ENCODE measurements around the gene KPNB1. TPM values are rescaled to one million over a fixed set of nuclear protein-coding genes. Genes with fewer than 3 reads are reported as not detected.

KPNB1 gene
- polyA plus RNA-seq, 3 donors: 5.8 to 83.3 (median 13.2) TPM

GRCh38 chr17:47604598-47604927 is 45.2 kb upstream of the KPNB1 start:
- Mint-ChIP-seq H3K4me1 (no peaks in the 10 kb centered on the region), H3K27me3 (ENCODE audit: low read depth in 3 of 3) (no peaks in the 10 kb centered on the region), H3K9me3 (no peaks in the 10 kb centered on the region), H3K4me3 (no peak overlapping the region), H3K36me3 (peaks cover 72 to 91% of the 10 kb centered on the region in 2 donors), H3K27ac (no peak overlapping the region)
- whole genome bisulfite sequencing (ENCODE audit: insufficient coverage): no CpG with 5 or more reads among the region's 1 CpG
- H3K4me3 ChIP-seq (replicated peaks in 1 of 3; ENCODE audit: low read depth in 2 of 3, low read length in 3 of 3): no peak overlapping the region
- H3K4me1 ChIP-seq (ENCODE audit: control insufficient read depth in 1 of 2, insufficient read depth in 2 of 2, low read length in 2 of 2): no peaks in the 10 kb centered on the region
- no peaks in the 10 kb centered on the region for H4K20me1 ChIP-seq (ENCODE audit: insufficient read depth, low read length)
- no peak overlapping the region for H3K9ac ChIP-seq (ENCODE audit: insufficient read depth, low read length, poor library complexity, severe bottlenecking)
- H3K27me3 ChIP-seq (ENCODE audit: control insufficient read depth in 2 of 2, insufficient read depth in 2 of 2, low read length in 2 of 2): no peaks in the 10 kb centered on the region
- no peak for DNase-seq
- intact Hi-C loops (cut with micrococcal nuclease): no loop called here
- H3K27ac ChIP-seq (ENCODE audit: low read depth in 1 of 2, low read length in 2 of 2): no peak overlapping the region
- H2AFZ ChIP-seq (ENCODE audit: insufficient read depth, low read depth, low read length, poor library complexity, severe bottlenecking): no peak overlapping the region
- no peaks in the 10 kb centered on the region for H3K9me3 ChIP-seq (replicated peaks in 1 of 2; ENCODE audit: control insufficient read depth in 1 of 2, insufficient read depth in 1 of 2, low read length in 2 of 2)
- no peak overlapping the region for H3K4me2 ChIP-seq (replicated peaks; ENCODE audit: extremely low read depth, low read length, poor library complexity, severe bottlenecking)
- H3K36me3 ChIP-seq (replicated peaks in 1 of 2; ENCODE audit: control insufficient read depth in 1 of 2, insufficient read depth in 2 of 2, low read length in 2 of 2): peaks cover 78 to 97% of the 10 kb centered on the region in 2 donors
- no peaks in the 10 kb centered on the region for H3K79me2 ChIP-seq (ENCODE audit: insufficient read depth, low read length)
- TF ChIP-seq CTCF (IDR thresholded peaks at IDR 0.05): no peak

DNA sequence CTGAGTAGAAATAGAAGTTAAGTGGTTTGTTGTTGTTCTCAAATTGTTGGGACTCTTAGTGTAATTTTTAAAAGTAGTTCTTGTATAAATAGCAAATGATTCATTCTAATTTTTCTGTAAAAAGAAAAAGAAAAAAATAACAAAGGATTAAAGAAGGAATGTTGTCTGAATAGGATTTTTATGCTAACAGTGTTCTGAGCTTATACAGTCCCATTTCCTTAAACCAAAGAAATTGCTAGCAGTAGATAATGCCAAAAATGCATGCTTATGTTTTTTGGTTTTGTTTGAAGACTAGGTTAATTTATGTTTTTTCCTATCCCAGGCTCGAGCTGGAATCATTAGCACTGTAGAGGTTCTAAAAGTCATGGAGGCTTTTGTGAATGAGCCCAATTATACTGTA is 44.7 kb upstream of the KPNB1 start:
- H3K36me3 Mint-ChIP-seq: peaks cover 74 to 91% of the 10 kb centered on the region in 2 donors

More for the DNA sequence above, 44.7 kb upstream of the KPNB1 start:
- Mint-ChIP-seq H3K4me3 (no peak overlapping the region), H3K9me3 (no peaks in the 10 kb centered on the region), H3K27me3 (ENCODE audit: low read depth in 3 of 3) (no peaks in the 10 kb centered on the region), H3K4me1 (peaks cover 1% of the 10 kb centered on the region), H3K27ac (no peak overlapping the region)
- H4K20me1 ChIP-seq (ENCODE audit: insufficient read depth, low read length): no peaks in the 10 kb centered on the region
- H3K36me3 ChIP-seq (replicated peaks in 1 of 2; ENCODE audit: control insufficient read depth in 1 of 2, insufficient read depth in 2 of 2, low read length in 2 of 2): peaks cover 75 to 96% of the 10 kb centered on the region in 2 donors
- H3K27ac ChIP-seq (ENCODE audit: low read depth in 1 of 2, low read length in 2 of 2): no peak overlapping the region
- H3K4me3 ChIP-seq (replicated peaks in 1 of 3; ENCODE audit: low read depth in 2 of 3, low read length in 3 of 3): no peak overlapping the region
- intact Hi-C loops (cut with micrococcal nuclease): no loop called here
- no peak for DNase-seq
- no CpG with 5 or more reads among the region's 1 CpG for WGBS (ENCODE audit: insufficient coverage)
- H2AFZ ChIP-seq (ENCODE audit: insufficient read depth, low read depth, low read length, poor library complexity, severe bottlenecking): no peak overlapping the region
- no peaks in the 10 kb centered on the region for H3K9me3 ChIP-seq (replicated peaks in 1 of 2; ENCODE audit: control insufficient read depth in 1 of 2, insufficient read depth in 1 of 2, low read length in 2 of 2)
- no peaks in the 10 kb centered on the region for H3K79me2 ChIP-seq (ENCODE audit: insufficient read depth, low read length)
- H3K27me3 ChIP-seq (ENCODE audit: control insufficient read depth in 2 of 2, insufficient read depth in 2 of 2, low read length in 2 of 2): no peaks in the 10 kb centered on the region
- H3K4me1 ChIP-seq (ENCODE audit: control insufficient read depth in 1 of 2, insufficient read depth in 2 of 2, low read length in 2 of 2): no peaks in the 10 kb centered on the region
- no peak overlapping the region for H3K4me2 ChIP-seq (replicated peaks; ENCODE audit: extremely low read depth, low read length, poor library complexity, severe bottlenecking)
- no peak overlapping the region for H3K9ac ChIP-seq (ENCODE audit: insufficient read depth, low read length, poor library complexity, severe bottlenecking)
- no peak for TF ChIP-seq CTCF (IDR thresholded peaks at IDR 0.05)

Data from CD14-positive monocyte (primary cell).